DMS 273 treated with DMSO at 0.1 percent for 48 hours (cell line): ENCODE data around the gene HTR2B.
"Not testable (repeated sequence)": the region's sequence is repeated elsewhere in the genome, so short reads cannot be mapped to it uniquely, and the experiment has no call there.

Experiments used
- DNase-seq: peaks from one replicate; lab custom pipeline; 2025; lab: John Stamatoyannopoulos, UW

Gene HTR2B

DNA sequence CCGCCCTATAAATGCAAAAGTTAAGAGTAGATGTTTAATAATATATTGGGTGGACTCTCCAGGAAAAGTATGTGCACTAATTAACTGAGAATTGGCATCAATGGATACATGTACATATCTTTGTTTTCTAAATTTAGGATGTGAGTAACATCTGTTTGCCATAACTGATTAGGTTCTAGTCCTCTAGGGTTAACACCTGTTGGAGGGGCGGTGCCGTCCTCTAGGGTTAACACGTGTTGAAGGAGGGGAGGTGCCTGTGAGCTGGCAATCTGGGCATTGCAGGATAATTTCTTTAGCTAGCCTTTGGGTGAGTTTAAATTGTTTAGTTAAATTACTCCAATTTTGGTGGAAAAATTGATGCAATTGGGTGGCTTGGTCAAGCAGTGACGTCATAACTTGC is 30.9 kb downstream of the HTR2B start:
- DNase-seq, result no peak

DNA sequence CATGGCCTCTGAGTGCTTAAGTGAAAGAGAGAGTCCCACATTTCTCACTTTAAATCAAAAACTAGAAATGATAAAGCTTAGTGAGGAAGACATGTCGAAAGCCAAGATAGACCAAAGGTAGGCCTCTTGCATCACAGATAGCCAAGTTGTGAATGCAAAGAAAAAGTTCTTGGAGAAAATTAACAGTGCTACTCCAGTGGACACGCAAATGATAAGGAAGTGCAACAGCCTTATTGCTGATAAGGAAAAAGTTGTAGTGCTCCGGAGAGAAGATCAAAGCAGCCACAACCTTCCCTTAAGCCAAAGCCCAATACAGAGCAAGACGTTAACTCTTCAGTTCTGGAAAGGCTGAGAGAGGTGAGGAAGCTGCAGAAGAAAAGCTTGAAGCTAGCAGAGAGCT is 36.1 kb downstream of the HTR2B start:
- DNase-seq, result no peak

DNA sequence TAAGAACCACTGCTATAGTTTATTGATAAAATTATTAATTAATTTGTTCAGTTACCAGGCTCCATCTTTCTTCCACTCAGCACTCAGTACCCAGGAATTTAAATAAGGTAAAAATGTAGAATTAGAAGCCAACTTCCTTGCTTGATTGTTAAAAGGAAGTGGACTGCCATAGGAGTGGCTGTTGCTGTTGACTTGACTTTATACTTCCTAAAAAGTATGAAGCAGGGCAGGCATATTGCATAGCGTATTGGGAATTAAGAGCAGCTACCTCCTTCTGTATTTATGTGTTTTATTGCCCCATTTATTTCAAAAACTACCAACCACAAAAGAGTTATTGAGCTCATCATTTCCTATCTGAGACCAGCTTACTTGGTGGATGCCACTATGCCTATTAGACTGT is 40.3 kb downstream of the HTR2B start:
- no peak for DNase-seq

DNA sequence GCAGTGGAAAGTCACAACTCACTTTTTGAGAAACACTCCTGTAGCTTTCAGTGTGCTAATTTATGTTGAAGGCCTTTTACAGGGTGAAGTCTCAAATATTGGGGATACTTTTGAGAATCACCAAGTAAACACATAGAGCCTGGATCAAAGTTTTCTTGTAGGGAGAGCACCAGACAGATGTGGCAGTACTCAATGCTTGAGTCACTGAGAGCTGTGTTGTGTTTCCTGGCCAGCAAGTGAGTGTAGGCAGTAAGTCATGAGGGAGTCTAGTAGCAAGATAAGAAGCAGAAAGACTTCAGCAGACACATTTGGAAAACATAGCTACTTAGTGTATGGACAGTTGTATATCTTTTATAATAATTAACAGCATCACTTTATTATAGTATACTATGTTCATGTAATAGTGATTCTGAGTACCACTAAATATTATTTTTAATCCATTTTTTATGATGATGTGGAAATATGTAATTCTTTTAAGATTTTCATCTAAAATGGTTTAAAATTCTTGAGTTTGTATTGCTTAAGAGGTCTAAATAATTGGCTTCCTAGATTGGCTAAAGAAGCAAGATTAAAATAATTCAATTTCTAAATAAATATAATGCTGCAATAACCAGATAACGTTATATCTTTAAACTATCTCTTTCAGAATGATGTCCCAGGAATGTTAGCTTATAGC is 55.3 kb downstream of the HTR2B start:
- no peak for DNase-seq

GRCh38 chr2:231068525-231069222 is 56.2 kb downstream of the HTR2B start:
- no peak for DNase-seq

GRCh38 chr2:231067531-231067930 is 57.3 kb downstream of the HTR2B start:
- DNase-seq, result not testable (repeated sequence)

GRCh38 chr2:231065966-231066365 is 58.9 kb downstream of the HTR2B start:
- no peak for DNase-seq

- DNase-seq, result no peak
Measured at GRCh38 chr2:231063347-231063746, 61.5 kb downstream of the HTR2B start.

- DNase-seq, result no peak
Measured at GRCh38 chr2:231062776-231063175, 62.1 kb downstream of the HTR2B start.

GRCh38 chr2:231059756-231060155 is 65.1 kb downstream of the HTR2B start:
- no peak for DNase-seq

GRCh38 chr2:231058761-231059550 is 65.9 kb downstream of the HTR2B start:
- no peak for DNase-seq
